GM20431 (cell line): Measurements from ENCODE around the gene BAHCC1.

ENCODE experiments used
- in situ Hi-C: fragments of 300-500 bp; cut with MseI, MboI; formaldehyde crosslinking; loops from one replicate; pipeline ENCODE4 v1.15.0; 2020; ENCODE audit warnings: low sequenced_read_pairs; ENCODE audit not compliant: unreplicated experiment

BAHCC1 gene

DNA sequence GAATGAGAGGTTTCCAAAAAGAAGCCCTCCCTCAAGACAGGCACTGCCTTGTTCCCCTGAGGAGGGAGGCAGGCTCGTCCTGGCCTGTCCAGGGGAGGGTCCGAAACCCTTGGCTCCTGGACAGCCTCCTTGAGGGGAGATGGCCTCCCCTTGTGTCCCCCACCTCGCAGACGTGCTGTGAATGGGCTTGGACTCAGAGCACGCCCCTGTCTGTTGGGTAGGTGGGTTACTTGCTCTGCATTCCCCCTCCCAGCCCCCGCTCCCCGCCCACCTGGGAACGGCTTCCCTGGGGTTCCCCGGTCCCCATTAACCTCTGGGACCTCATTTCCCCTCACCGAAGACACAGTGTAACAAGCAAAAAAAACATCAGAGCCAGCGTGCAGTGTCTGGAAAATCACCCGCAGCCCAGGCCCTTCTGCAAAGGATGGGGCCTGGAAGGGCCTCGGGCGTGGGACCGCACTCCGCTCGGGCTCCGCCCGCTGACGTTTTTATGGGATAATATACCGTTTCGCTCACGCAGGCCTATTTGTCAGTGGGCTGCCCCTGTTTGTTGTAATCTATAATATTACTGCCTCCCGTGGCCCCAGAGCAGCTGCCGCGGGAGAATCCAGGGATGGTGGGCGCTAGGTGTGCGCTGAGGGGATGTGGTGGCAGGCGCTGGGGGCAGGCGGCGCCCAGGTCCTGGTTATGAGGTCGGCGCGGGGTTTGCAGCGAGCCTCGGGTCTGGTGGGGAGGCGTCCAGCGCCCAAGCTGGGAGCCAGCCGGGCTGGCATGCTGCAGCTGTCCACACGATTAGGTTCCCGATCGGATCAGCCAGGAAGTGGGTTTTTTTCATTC lies 11.1 kb downstream of the BAHCC1 start:
- in situ Hi-C loops: no loop called here

DNA sequence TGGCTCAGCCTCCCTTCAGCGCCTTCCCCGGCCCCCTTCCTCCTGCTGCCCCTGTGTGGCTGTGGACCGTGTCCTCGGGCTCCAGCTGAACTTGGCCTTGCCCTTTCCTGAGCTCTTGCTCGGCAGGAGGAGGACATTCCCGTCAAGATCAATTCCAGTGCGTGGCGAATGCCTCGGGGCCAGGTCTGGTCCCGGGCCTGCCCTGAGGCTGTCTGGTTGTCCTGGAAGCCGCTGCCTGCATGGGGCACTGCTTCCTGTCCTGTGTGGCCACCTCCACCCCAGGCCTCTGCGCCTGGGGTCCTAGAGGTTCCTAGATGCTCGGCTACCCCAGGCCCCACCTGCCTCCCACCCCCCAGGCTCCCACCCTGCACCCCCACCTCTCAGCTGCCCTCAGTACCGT lies 12.8 kb downstream of the BAHCC1 start:
- in situ Hi-C loops: no loop called here

DNA sequence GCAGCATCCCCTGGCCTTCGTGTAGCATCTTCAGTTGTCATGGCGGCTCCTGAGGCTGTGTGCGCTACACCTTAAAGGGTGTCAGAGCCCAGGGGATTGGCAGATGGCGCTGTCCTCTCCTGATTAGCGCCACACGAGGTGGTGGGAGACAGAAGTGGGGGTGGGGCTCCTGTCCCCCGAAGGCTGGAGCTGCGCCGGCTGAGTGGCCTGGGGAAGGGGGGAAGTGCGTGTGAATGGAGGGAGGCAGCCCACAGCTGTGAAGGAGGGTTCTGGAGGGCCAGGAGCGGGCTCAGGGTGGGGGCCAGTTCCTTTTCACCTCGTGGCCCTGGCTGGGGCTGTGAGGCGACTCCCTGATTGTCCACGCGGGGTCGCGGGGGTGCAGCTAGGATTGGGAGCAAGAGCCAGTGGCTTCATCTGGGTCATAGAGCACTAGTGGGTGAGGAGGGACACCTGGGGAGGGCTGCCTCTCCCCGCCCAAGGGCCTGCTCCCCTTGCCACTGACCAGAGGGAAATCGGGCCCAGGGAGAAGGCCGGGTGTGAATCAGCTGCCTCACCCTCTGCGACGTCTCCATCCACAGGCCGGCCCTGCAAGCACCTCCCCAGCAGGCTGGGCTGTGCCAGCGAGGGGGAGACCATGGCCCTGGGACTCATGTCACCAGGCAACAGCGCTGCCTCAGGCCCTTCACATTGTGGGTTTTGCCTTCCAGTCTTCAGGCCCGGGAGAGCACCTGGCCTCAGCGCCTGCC lies 14.1 kb downstream of the BAHCC1 start:
- in situ Hi-C loops: no loop called here

DNA sequence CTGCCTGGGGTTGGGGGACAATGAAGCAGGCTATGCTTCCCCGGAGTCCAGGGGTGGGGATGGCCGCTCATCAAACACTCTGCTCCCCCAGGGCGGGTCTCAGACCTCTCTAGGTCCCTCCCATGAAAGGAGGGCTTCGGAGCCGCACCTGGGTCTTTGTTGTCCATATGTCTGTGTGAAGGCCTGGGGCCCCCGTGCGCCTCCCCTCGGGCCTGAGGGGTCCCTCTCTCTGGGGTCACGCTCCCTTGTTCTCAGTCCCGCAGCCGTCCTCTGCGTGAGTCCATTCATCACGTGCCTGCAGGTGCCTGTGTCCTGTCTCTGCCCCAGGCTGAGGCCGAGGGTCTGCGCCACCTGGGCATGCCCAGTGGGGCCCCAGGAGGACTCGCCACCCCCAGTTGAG lies 15.6 kb downstream of the BAHCC1 start:
- in situ Hi-C loops: no loop called here

DNA sequence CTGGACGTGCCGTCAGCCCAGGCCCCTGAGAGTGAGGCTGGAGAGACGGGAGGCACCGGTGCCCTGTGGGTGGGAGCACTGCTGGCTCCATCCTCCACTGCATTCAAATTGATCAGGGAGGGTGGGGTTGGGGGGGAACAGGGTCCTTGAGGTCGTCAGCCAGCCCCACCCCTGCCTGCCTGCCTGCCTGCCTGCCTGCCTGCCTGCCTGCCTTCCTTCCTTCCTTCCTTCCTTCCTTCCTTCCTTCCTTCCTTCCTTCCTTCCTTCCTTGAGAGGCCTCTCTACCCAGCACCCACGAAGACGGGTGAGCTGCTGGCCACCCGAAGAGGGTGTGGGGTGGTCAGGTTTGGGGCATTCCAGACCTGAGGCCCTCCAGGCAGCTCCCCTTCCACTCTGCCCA lies 16.0 kb downstream of the BAHCC1 start:
- in situ Hi-C loops: no loop called here

DNA sequence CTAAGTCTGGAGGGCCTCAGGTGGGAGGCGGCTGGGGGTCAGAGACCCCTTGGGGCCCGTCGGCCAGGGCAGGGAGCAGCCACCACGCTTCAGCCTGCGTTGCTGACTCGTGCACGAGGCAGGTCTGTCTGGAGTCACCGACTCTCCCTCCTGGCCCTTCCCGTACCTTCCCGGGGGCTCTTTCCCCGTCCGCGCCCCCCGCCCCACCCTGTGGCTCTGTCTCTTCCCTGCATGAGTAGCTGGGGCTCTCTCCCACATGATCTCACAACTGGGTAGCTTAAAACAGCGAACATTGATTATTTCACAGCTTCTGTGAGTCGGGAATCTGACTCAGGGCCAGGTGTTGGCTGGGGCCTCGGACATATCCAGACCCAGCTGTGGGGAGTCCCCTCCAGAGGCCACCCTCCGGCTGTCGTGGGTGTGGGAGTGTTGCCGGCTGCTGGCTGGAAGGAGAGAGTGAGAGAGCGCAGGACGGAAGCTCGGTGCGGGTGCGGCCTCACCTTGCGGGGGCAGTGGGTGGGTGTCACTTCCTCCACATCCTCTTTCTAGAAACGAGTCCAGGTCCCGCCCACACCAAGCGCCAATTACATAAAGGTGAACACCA lies 17.3 kb downstream of the BAHCC1 start:
- in situ Hi-C loops: no loop called here

DNA sequence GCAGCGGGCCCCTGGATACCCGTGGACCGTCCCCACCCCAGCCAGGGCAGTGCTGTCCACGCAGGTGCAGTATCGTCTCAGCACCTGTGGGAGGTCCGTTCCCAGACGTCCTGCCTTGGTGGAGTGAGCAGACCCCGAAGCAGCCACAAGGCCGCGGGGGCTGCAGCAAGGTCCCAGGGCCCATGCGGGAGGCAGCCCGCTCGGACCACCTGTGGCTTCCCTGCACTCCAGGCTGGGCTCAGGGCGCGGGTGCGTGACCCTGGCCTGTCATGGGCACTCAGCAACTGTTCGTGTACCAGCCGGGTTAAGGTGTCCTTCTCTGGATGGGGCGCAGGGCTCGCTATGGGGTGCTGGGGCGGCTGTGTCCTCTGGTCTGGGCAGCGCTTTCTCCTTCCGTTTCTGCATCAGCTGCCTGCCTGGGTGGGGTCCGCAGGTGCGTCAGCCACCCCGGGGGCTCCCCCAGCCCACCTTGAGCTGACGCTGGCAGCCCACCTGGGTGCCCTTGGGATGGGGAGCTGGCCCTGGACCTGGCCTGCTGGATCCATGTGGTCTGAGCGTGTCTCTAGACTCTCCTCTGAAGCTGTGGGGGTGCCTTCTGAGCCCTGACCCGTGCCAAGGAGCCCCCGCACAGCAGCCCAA lies 18.4 kb downstream of the BAHCC1 start:
- in situ Hi-C loops: no loop called here

DNA sequence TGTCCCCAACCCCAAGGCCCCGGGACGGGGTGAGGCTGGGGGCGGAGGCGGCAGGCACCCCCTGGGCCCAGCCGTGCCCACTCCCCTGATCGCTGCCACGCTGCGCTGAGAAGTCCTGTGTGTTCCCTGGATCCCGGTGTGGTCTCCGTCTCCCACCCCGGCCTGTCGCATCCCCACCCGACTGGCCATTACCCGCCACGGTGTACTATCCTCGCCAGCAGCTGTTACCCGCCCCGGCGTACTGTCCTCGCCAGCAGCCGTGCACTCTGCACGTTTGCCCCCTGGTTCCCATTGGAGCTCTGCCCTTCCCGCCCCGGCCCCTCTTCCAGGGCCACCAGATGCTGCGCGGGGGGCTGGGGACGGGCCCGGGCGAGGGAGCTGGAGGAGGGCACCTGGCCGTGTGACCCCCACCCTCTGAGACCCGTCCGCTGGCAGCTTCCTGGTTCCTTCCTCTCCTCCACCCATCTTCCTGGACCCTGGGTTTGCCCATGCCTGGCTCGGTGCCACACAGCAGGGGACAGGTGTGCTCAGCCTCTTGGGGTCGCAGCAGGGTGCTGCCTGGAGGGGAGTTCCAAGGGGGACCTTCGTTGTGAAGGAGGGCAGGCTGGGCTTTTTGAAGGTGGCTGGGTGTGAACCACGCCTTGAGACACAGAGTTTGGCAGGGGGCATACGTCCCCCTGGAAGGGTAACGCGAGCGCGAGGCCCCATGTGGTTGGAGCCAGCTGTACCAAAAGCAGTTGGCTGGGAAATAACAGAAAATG lies 19.7 kb downstream of the BAHCC1 start:
- in situ Hi-C loops: no loop called here

DNA sequence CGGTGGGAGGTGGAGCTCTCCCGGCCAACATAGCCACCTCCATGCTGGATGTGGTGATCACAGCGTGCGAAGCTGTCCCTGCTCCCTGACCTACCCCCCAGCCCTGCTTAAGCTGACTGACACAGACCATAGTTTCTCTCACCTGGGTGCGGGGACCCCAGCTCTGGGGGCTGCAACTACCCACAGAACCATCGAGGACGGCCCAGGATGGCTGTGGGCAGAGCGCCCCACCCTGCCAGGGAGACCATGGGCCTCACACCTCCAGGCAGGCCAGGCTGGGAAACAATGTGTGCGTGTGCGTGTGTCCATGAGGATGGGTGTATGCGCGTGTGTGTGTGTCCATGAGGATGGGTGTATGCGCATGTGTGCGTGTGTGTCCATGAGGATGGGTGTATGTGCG lies 20.4 kb downstream of the BAHCC1 start:
- in situ Hi-C loops: no loop called here

DNA sequence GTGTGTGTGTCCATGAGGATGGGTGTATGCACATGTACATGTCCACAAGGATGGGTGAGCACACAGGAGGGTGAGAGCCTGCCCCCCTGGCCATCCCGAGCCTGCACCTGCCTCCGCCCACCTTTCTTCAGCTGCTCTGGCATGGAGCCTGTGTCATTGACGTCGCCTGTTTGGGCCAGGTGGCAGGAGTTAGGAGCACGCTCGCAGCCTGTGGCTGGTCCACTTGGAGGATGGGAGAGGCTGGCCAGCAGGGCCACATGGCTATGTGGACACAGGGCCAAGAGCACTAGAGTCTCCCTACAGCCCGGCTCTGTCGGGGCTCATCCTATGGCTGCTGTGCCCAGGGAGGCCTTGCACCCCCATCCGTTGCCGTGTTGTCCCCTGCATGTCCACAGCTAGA lies 21.4 kb downstream of the BAHCC1 start:
- in situ Hi-C loops: no loop called here

DNA sequence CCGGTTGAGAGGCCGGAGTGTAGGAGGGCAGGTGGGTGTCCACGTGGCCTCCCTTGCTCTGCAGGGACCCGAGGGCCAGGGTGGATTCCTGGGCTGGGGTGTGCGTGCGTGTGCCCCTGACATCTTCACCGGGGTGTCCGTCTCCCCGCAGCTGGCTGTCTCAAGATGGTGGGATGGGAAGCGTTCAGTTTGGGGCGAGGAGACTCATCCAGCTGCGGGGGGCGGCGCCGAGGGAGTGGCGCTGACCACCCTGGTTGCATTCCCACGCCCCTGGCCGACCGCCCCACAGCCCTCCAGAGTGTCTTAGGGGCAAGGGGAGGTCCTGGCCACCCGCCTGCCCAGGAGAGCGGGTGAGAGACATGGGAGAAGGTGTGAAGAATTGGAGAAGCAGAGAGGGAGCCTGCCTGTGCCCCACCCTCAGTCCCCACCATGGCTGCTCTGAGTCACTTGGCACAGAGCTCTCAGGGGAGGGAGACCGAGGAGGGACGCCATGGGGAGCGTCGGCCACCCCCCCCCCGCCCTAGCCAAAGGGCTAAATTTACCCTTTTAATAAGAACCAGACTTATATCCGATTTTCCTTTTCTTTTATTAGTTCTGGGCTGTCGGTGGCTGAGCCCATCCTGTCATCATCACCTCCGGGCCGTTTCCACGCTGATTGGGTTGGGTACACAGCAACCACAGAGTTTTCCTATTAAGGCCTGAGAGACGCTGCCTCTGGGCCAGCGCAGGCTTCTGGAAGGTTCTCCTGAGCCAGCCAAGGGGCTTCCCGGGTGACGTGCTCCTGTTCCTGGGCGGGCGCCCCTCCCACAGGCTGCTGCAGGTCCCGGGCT lies 22.0 kb downstream of the BAHCC1 start:
- in situ Hi-C loops: no loop called here

DNA sequence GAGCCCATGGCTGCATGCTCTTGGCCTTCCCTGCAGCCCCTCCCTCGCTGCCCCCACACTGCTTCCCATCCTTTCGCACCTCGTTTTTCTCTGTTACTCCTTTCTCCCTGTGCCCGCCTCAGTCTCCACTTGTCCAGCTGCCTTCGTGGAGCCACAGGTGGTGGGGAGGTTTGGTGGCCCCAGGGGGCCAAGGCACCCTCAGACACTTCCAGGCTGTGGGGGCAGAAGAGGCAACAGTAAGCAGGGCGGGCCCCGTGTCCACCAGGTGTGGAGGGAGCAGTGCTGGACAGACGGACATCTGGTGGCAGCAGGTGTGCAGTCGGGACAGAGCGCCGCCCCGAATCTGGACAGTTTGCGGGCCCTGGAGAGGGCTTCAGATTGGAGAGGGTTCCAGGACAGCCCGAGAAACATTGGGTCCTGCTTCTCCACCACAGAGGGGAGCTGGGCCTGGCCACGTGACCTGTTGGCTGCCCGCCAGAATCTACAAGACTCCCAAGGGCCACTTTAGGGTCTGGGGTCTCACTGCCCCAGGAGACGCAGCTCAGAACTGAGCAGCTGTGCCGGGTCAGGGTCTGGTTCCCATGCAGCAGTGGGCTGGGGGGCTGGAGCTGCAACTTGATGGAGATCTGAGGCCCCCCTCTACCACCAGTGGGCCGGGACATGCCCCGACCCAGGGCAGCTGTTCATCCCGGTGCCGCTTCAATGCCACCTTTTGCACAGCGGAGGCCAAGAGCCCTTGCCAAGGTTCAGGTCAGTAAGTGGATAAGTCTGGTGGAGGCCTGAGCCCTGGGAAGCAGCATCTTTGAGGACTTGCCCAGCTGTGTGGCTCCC lies 22.8 kb downstream of the BAHCC1 start:
- in situ Hi-C loops: no loop called here

DNA sequence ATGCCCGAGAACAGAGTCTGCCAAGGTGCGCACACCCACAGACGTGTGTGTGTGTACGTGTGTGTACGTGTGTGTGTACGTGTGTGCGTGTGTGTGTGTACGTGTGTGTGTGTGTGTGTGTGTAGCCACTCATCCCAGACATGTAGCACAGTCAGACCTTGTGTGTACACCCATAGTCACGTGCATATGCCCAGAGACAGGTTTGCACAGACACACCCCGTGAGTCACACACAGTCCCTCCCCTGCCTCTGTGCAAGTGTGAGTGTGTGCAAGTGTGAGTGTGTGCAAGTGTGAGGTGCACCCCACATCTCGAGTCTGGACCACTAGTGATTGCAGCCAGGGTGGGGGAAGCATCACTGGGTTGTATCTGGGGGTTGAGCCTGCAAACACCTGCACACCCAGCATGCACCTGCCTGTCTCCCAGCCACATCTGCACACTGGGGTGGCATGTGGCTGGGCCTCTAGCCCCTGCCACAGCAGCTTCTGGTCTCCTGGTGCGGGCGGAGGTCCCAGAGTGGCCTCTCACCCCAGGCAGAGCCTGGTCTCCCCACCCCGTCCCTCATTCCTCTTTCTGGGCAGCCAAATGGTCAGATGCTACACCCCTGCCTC lies 23.6 kb downstream of the BAHCC1 start:
- in situ Hi-C loops: no loop called here

DNA sequence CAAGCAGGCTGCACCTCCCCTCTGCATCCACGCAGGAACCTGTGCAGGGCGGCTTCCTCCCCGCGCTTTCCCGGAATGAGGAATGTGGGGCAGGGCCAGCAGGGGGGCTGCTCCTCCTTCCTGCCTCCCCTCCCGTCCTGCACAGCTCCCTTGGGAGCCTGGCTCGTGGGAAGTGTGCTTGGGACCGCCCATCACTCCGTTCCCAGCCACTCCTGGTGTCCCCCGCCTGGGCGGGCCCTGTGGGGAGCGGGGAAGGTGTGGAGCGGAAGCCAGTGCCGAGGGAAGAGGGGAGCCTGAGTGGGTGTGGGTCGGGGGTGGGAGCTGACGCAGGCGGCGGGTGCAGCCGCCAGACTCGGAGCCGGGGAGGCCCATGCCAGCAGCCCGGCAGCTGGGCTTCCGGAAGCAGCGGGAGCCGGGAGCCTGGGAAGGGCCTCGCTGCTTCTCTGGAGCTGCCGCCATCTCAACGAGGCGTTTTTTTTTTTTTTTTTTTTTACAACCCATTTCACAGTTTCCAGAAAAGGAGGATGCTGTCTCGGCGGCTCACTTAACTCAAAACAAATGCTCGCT lies 24.1 kb downstream of the BAHCC1 start:
- in situ Hi-C loops: no loop called here

DNA sequence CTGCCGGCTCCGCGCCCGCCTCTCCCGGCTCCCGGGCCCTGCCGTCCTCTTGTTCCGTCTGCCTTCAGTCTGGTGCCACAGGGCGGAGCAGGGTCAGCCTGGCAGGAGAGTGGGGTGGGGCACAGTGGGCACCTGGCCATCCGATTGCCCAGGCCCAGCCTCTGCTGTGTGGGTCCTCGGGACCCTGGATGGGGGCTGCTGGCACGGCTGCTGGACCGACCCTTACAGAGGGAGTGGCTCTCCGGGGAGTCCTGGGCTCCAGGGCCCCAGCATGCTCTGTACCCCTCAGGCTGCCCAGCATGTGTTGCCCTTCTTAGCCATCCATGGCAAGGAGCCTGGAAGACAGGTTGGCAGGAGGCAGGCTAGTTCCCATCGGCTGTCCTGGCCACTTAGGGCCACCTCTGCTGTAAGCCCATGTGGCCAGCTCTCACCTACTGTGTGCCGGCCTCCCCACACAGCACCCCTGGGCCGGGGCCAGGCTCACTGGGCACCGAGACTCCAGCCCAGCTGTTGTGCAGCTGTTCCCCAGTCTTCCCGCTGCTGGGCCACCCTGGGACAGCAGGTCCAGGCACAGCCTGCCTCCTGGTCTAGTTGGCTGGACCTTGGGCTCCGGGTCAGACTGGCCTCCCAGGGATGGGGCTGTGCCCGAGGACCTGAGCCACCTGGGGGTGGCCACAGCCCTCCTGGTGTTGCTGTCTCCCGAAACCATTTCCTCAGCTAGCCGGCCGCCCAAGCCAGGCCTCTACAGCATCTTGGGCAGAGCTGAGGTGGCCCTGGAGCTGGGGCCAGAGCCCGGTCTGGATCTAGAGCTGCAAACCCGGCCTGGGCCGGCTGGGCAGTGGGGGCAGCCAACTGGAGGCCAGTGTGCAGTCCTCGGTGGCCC lies 24.9 kb downstream of the BAHCC1 start:
- in situ Hi-C loops: no loop called here

DNA sequence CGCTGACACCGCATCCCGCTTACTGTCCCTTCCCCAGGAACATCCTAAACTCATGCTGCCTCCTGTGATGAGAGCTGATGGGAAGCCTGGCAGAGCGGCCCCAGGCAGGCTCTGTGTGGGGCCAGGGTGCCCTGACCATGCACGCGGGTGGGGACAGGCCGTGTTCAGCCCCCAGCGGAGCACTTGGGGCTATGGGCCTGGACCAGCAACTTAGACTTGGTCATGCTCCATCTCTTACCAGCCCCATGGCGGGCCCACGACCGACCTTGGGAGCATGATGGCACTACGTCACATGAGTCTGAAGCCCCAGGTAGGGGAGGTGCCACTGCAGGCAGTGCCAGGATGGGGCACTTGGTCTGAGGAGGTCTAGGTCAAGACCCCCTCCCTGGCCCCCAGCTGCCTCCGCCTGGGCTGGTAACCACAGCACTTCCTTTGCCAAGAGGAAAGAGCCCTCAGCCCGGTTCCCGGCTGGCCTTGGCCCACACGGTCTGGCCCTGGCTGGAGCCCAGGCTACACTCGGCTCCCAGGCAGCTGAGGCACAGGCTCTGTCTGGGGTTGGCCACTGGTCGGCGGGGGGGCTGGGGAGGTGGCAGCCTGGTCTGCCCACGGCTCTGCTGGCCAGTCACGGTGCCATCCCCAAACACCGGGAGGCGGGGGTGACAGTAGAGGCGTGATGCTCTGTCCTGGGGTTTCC lies 25.7 kb downstream of the BAHCC1 start:
- in situ Hi-C loops: no loop called here
